ENCODE measurements around the gene TMEM269. TPM values are rescaled to one million over a fixed set of nuclear protein-coding genes. Genes with fewer than 3 reads are reported as not detected.

The TMEM269 gene
- total RNA-seq, 1 experiment from 2014 or later = 0.68 TPM

DNA sequence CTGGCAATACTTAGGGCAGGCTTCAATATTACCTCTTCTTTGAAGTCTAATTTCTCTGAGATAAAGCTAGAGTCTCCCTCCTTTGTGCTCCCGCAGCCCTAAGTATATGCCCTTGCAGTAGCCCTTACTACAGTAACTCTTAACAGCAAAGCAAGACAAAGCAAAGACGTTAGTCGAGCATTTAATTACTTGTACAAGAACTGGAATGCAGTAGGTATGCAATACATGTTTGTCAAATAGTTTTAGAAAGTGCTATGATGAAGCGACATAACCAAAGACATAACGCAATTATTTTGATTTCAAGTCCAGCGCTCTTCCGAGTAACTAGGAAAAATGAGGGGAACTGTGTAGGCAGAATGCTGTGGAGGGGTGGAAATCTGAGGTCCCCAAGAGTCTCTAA, 19.5 kb upstream of the TMEM269 start:
- POLR2A ChIA-PET = no interaction called here
- Histone ChIP-seq H3K27me3 (replicated peaks; ENCODE audit: control insufficient read depth, insufficient read depth, low read length) (no peaks in the 10 kb centered on the region), H3K36me3 (ENCODE audit: control insufficient read depth, insufficient read depth, low read length) (no peaks in the 10 kb centered on the region), H3K4me3 (ENCODE audit: low read depth, low read length) (peak overlapping the region; percentile 76; the same call in 1 of the 2 replicates), H3K4me1 (peaks cover 13% of the 10 kb centered on the region), H3K9me3 (no peaks in the 10 kb centered on the region)
- no TSS peak for BruUV-seq (replicated peaks)
- Mint-ChIP-seq H3K27ac (ENCODE audit: unreplicated experiment) (no peak overlapping the region), H3K4me3 (ENCODE audit: unreplicated experiment) (no peak overlapping the region), H3K9me3 (ENCODE audit: unreplicated experiment) (no peaks in the 10 kb centered on the region), H3K36me3 (ENCODE audit: insufficient read depth, unreplicated experiment) (peaks cover 6% of the 10 kb centered on the region), H3K4me1 (ENCODE audit: low read depth, unreplicated experiment) (no peaks in the 10 kb centered on the region), H3K27me3 (ENCODE audit: insufficient read depth, unreplicated experiment) (no peaks in the 10 kb centered on the region)
- CTCF ChIA-PET = interaction anchor here (0.5 to 2.1 kb wide), 7 partner anchors 12 to 360 kb away, joined by 3 to 19 read pairs (median 4); partner anchors contain the start of gene ZNF691
- intact Hi-C loops (cut with micrococcal nuclease; ENCODE audit: unreplicated experiment) = no loop called here
- TF ChIP-seq, protein P1, sequence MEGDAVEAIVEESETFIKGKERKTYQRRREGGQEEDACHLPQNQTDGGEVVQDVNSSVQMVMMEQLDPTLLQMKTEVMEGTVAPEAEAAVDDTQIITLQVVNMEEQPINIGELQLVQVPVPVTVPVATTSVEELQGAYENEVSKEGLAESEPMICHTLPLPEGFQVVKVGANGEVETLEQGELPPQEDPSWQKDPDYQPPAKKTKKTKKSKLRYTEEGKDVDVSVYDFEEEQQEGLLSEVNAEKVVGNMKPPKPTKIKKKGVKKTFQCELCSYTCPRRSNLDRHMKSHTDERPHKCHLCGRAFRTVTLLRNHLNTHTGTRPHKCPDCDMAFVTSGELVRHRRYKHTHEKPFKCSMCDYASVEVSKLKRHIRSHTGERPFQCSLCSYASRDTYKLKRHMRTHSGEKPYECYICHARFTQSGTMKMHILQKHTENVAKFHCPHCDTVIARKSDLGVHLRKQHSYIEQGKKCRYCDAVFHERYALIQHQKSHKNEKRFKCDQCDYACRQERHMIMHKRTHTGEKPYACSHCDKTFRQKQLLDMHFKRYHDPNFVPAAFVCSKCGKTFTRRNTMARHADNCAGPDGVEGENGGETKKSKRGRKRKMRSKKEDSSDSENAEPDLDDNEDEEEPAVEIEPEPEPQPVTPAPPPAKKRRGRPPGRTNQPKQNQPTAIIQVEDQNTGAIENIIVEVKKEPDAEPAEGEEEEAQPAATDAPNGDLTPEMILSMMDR (IDR thresholded peaks at IDR 0.05; ENCODE audit: insufficient read depth in 1 of 2, low read depth in 1 of 2, low read length in 1 of 2, severe bottlenecking in 1 of 2, unreplicated experiment in 1 of 2) = no peak
- no peak for DNase-seq

DNA sequence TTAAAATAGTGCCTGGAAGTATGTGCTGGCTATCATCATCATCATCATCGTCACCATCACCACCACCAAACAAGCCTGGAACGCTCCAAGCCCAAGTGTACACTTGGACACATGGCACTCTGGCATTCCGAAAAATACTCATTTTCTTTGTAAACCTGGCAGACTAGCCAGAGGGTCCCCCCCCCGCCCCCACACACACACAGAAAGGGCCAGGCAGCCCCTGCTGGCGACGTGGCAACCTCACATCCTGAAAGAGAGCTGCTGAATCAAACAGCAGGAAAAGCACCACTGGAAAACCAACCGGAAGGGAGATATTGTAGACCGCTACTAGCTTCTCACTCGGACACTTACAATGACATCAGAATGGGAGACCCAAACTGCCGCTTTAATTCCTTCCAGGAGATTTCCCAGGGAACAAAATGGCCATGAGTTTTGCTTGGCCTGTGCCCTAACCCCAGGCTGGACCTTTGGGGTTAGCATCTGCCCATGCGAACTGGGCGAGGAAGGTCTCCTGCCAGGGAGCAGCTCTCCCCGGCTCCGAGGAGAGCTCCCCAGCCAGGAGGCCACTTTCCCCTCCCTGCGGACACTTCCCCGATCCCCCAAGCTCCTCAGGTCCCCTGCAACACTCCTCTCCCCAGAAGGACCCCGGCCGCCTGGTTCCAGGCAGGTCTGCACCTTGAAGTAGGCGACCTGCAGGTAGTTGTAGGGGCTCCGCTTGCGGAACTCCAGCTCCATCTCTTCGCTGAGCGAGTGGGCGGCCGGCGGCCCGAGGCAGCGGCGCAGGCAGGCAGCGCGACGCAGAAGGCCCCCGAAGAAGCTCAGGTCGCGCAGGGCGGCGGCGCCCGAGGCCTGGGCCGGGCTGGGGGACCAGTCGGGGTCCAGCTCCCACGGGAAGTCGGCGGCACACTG, 18.7 kb upstream of the TMEM269 start:
- BruUV-seq (replicated peaks) = TSS peak; percentile 45
- Histone ChIP-seq H3K4me1 (peaks cover 13% of the 10 kb centered on the region), H3K9me3 (no peaks in the 10 kb centered on the region), H3K4me3 (ENCODE audit: low read depth, low read length) (peak overlapping the region; percentile 76), H3K36me3 (ENCODE audit: control insufficient read depth, insufficient read depth, low read length) (no peaks in the 10 kb centered on the region), H3K27me3 (replicated peaks; ENCODE audit: control insufficient read depth, insufficient read depth, low read length) (no peaks in the 10 kb centered on the region)
- no peaks in the 10 kb centered on the region for H3K9me3 Mint-ChIP-seq (ENCODE audit: unreplicated experiment)
- ChIA-PET POLR2A (interaction anchor here (0.6 to 1.5 kb wide), 9 partner anchors 9 to 432 kb away, joined by 3 to 14 read pairs (median 6); partner anchors contain the start of genes CCDC30, PPIH, YBX1 and ZNF691), CTCF (interaction anchor here (0.5 to 2.1 kb wide), 12 partner anchors 9 to 307 kb away, joined by 3 to 19 read pairs (median 4); partner anchors contain the start of gene ZNF691)
- no peaks in the 10 kb centered on the region for H3K4me1 Mint-ChIP-seq (ENCODE audit: low read depth, unreplicated experiment)
- peak in 1 of 2 experiments; percentile 40 for DNase-seq
- no peaks in the 10 kb centered on the region for H3K27me3 Mint-ChIP-seq (ENCODE audit: insufficient read depth, unreplicated experiment)
- intact Hi-C loops (cut with micrococcal nuclease; ENCODE audit: unreplicated experiment) = no loop called here
- no peak overlapping the region for H3K4me3 Mint-ChIP-seq (ENCODE audit: unreplicated experiment)
- TF ChIP-seq, protein P1 (IDR thresholded peaks at IDR 0.05; ENCODE audit: insufficient read depth in 1 of 2, low read depth in 1 of 2, low read length in 1 of 2, severe bottlenecking in 1 of 2, unreplicated experiment in 1 of 2) = peak; percentile 26 to 56
- peaks cover 13% of the 10 kb centered on the region for H3K36me3 Mint-ChIP-seq (ENCODE audit: insufficient read depth, unreplicated experiment)
- H3K27ac Mint-ChIP-seq (ENCODE audit: unreplicated experiment) = no peak overlapping the region

DNA sequence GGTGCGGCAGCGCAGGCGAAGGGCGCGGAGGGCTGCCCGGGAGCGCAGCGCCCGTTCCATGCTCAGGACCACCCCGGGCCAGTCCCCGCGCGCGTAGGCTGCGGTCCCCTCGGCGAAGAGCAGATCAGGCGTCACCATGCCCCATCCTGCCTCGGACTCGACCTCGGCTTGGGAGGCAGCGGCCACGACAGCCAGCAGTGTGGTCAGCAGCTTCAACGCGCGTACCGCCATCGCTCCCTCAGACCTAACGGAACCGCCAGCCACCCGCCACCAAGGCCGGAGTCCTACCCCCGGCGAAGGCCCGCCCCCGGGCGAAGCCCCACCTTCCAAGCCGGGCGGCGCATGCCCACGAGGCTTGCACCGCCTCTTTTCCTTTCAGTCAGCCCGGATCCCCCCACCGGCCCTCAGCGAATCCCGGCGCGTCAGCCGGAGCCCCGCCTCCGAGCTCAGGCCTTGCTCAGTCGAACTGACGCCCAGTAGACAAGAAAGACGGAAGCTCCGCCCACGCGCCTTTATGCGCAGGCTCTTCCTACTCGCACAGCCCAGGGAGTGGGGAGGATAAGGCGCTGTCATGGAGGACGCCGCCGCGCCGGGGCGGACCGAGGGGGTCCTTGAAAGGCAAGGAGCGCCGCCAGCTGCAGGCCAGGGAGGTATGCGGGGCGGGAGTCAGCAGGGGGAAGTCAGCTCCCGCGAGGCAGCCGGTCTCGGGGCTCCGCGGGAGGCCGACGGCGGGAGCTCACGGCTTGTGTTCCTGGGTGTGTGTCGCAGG, 17.9 kb upstream of the TMEM269 start, which contains the start of the genes C1orf50 and P3H1:
Gene C1orf50 (plus strand): TSS at position 509 of the 769 bp plus-strand sequence. CDS start 63 bp downstream, at position 572.
Gene P3H1 (minus strand): TSS at position 288 of the 769 bp plus-strand sequence. CDS start 57 bp downstream, at position 231.
- Mint-ChIP-seq H3K36me3 (ENCODE audit: insufficient read depth, unreplicated experiment) (peaks cover 13% of the 10 kb centered on the region), H3K9me3 (ENCODE audit: unreplicated experiment) (no peaks in the 10 kb centered on the region), H3K4me3 (ENCODE audit: unreplicated experiment) (no peak within 1 kb of the TSS), H3K4me1 (ENCODE audit: low read depth, unreplicated experiment) (no peaks in the 10 kb centered on the region), H3K27ac (ENCODE audit: unreplicated experiment) (peak within 1 kb of the TSS; percentile 80), H3K27me3 (ENCODE audit: insufficient read depth, unreplicated experiment) (no peaks in the 10 kb centered on the region)
- Histone ChIP-seq H3K27me3 (replicated peaks; ENCODE audit: control insufficient read depth, insufficient read depth, low read length) (no peaks in the 10 kb centered on the region), H3K9me3 (no peaks in the 10 kb centered on the region), H3K36me3 (ENCODE audit: control insufficient read depth, insufficient read depth, low read length) (no peaks in the 10 kb centered on the region), H3K4me1 (peaks cover 13% of the 10 kb centered on the region), H3K4me3 (ENCODE audit: low read depth, low read length) (peak within 1 kb of the TSS; percentile 90)
- DNase-seq = peak; percentile 98 to 99
- POLR2A ChIA-PET = interaction anchor here (0.5 to 1.5 kb wide), 10 partner anchors 10 to 433 kb away, joined by 3 to 14 read pairs (median 6); partner anchors contain the start of genes CCDC30, PPIH, YBX1 and ZNF691
- TF ChIP-seq, protein P1 (IDR thresholded peaks at IDR 0.05; ENCODE audit: insufficient read depth in 1 of 2, low read depth in 1 of 2, low read length in 1 of 2, severe bottlenecking in 1 of 2, unreplicated experiment in 1 of 2) = no peak
- intact Hi-C loops (cut with micrococcal nuclease; ENCODE audit: unreplicated experiment) = no loop called here
- no TSS peak for BruUV-seq (replicated peaks)
- CTCF ChIA-PET = interaction anchor here (0.6 to 2.1 kb wide), 7 partner anchors 10 to 307 kb away, joined by 3 to 19 read pairs (median 5); partner anchors contain the start of gene ZNF691

Data from Caco-2 (cell line).